Spleen (tissue), 7 donors: ENCODE measurements around the gene ADAM10.

Experiments
- POLR2A ChIP-seq, 3 donors: fragments of 450-650 bp; IDR thresholded peaks; one replicate each; pipeline ENCODE4 v1.5.1; 2017; ENCODE audit warnings: antibody characterized with exemption in 3 of 3, mild to moderate bottlenecking in 1 of 3
- POLR2AphosphoS5 ChIP-seq, 3 donors: sonication (generic); formaldehyde crosslinking; IDR thresholded peaks; one replicate each; pipeline ENCODE4 v1.5.1; 2017; ENCODE audit warnings: antibody characterized with exemption in 3 of 3
- TF ChIP-seq, protein P1 (sequence below), 11 experiments: fragments of 200-600 bp in 7 of 11; fragments of 450-650 bp in 4 of 11; sonication (generic) in 4 of 11; IDR thresholded peaks in 8 of 11; conservative IDR thresholded peaks in 3 of 11; 1 replicate in 7 of 11; 2 replicates in 4 of 11; pipeline versions ENCODE4 v1.4.0 to v1.8.0; 2016 to 2021; ENCODE audit warnings: antibody characterized with exemption in 11 of 11, inconsistent platforms in 4 of 11, mild to moderate bottlenecking in 1 of 11
- donor health status: DM: no; HTN: no; CAD: no; lungs with moderate emphysema.
- donor health status: DM: no; HTN: no; CAD: no.
- donor health status: DM: no; HTN: no; CAD: no.

DNA sequence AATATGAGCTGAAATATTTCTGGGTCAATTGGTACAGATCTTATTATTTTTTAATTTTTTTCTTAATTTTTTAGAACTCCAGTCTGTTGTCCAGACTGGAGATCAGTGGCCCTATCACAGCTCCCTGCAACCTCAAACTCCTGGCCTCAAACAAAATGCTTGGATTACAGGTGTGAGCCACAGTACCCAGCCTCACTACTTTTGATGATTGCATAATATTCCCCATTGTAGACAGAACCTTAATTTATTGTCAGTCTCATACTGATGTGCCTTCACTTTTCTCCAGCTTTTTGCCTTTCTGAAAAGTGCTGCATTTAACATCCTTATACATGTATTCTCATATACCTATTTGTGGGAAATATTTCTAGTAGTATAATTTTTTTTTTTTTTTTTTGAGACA is 172.8 kb downstream of the ADAM10 start:
- TF ChIP-seq POLR2AphosphoS5 (IDR thresholded peaks at IDR 0.05): no peak
- TF ChIP-seq, protein P1, sequence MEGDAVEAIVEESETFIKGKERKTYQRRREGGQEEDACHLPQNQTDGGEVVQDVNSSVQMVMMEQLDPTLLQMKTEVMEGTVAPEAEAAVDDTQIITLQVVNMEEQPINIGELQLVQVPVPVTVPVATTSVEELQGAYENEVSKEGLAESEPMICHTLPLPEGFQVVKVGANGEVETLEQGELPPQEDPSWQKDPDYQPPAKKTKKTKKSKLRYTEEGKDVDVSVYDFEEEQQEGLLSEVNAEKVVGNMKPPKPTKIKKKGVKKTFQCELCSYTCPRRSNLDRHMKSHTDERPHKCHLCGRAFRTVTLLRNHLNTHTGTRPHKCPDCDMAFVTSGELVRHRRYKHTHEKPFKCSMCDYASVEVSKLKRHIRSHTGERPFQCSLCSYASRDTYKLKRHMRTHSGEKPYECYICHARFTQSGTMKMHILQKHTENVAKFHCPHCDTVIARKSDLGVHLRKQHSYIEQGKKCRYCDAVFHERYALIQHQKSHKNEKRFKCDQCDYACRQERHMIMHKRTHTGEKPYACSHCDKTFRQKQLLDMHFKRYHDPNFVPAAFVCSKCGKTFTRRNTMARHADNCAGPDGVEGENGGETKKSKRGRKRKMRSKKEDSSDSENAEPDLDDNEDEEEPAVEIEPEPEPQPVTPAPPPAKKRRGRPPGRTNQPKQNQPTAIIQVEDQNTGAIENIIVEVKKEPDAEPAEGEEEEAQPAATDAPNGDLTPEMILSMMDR (IDR thresholded peaks at IDR 0.05 in 8 of 11, conservative IDR thresholded peaks at IDR 0.05 in 3 of 11): no peak
- no peak for TF ChIP-seq POLR2A (IDR thresholded peaks at IDR 0.05)
